GM12874 (cell line): ENCODE results near the gene PTPRG.

Source experiments
- CTCF ChIP-seq: IDR thresholded peaks from 2 replicates; pipeline ENCODE4 v1.5.1; 2011; ENCODE audit warnings: low read depth, mild to moderate bottlenecking, control low read depth, low read length, moderate library complexity; ENCODE audit not compliant: insufficient read depth

Gene PTPRG

GRCh38 chr3:62036726-62037125, 475.4 kb downstream of the PTPRG start:
- TF ChIP-seq CTCF, result no peak

GRCh38 chr3:62039586-62039985, 478.2 kb downstream of the PTPRG start:
- TF ChIP-seq CTCF, result no peak

- no peak for TF ChIP-seq CTCF
These were observed 480.3 kb downstream of the PTPRG start for GRCh38 chr3:62041681-62042080.

DNA sequence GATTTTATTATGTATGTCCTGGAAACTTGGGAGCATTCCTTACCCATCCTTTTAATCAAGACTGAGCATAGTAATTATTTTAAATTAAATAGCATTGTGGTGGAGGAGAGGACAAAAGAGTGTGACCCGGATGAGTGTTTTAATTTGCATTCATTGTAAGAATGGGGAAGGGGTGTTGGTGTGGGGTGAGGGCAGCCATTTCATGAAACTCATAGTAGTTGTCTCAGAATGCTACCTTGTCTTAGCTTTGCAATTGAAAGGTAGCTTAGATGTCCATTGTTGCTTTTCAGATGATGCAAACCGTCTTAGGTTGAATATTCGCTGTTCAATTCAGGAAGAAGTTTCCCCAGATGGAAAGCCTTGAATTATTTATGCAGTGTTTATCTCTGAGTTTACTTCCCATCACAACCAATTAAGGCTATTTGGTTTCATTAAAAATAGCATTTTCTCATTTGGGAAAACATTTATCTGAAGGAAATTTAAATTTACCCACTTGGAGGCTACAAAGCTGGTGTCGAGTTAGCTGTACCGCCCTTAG, 483.6 kb downstream of the PTPRG start:
- TF ChIP-seq CTCF, result no peak

- no peak for TF ChIP-seq CTCF
These were observed 485.0 kb downstream of the PTPRG start for GRCh38 chr3:62046326-62046725.

- no peak for TF ChIP-seq CTCF
These were observed 487.2 kb downstream of the PTPRG start for GRCh38 chr3:62048577-62048976.

GRCh38 chr3:62049033-62049432, 487.7 kb downstream of the PTPRG start:
- TF ChIP-seq CTCF, result no peak
